ENCODE measurements around the gene WDR75.

WDR75 gene

GRCh38 chr2:189467593-189467992 is 26.3 kb downstream of the WDR75 start:
- no peak for TF ChIP-seq GATA3 (IDR thresholded peaks at IDR 0.05; ENCODE audit: low read depth, low read length)
- no peak for TF ChIP-seq GATA2 (IDR thresholded peaks at IDR 0.05; ENCODE audit: low read depth, low read length)

- TF ChIP-seq GATA3 (IDR thresholded peaks at IDR 0.05; ENCODE audit: low read depth, low read length) (no peak), GATA2 (IDR thresholded peaks at IDR 0.05; ENCODE audit: low read depth, low read length) (no peak)
These were observed 33.3 kb downstream of the WDR75 start for GRCh38 chr2:189474526-189474925.

- TF ChIP-seq GATA3 (IDR thresholded peaks at IDR 0.05; ENCODE audit: low read depth, low read length) (no peak), GATA2 (IDR thresholded peaks at IDR 0.05; ENCODE audit: low read depth, low read length) (no peak)
These were observed 36.5 kb downstream of the WDR75 start for GRCh38 chr2:189477756-189478155.

- TF ChIP-seq GATA2 (IDR thresholded peaks at IDR 0.05; ENCODE audit: low read depth, low read length) (no peak), GATA3 (IDR thresholded peaks at IDR 0.05; ENCODE audit: low read depth, low read length) (no peak)
These were observed 39.8 kb downstream of the WDR75 start for GRCh38 chr2:189481071-189481470.

- TF ChIP-seq GATA2 (IDR thresholded peaks at IDR 0.05; ENCODE audit: low read depth, low read length) (no peak), GATA3 (IDR thresholded peaks at IDR 0.05; ENCODE audit: low read depth, low read length) (no peak)
These were observed 42.3 kb downstream of the WDR75 start for GRCh38 chr2:189483571-189483970.

- no peak for TF ChIP-seq GATA3 (IDR thresholded peaks at IDR 0.05; ENCODE audit: low read depth, low read length)
- TF ChIP-seq GATA2 (IDR thresholded peaks at IDR 0.05; ENCODE audit: low read depth, low read length), result no peak
These were observed 42.9 kb downstream of the WDR75 start for GRCh38 chr2:189483980-189484740.

GRCh38 chr2:189485146-189485545 is 43.9 kb downstream of the WDR75 start:
- TF ChIP-seq GATA2 (IDR thresholded peaks at IDR 0.05; ENCODE audit: low read depth, low read length) (no peak), GATA3 (IDR thresholded peaks at IDR 0.05; ENCODE audit: low read depth, low read length) (no peak)

- TF ChIP-seq GATA2 (IDR thresholded peaks at IDR 0.05; ENCODE audit: low read depth, low read length), result no peak
- TF ChIP-seq GATA3 (IDR thresholded peaks at IDR 0.05; ENCODE audit: low read depth, low read length), result no peak
These were observed 45.0 kb downstream of the WDR75 start for GRCh38 chr2:189486237-189486770.

- TF ChIP-seq GATA3 (IDR thresholded peaks at IDR 0.05; ENCODE audit: low read depth, low read length) (no peak), GATA2 (IDR thresholded peaks at IDR 0.05; ENCODE audit: low read depth, low read length) (no peak)
These were observed 46.2 kb downstream of the WDR75 start for GRCh38 chr2:189487283-189488007.

- no peak for TF ChIP-seq GATA2 (IDR thresholded peaks at IDR 0.05; ENCODE audit: low read depth, low read length)
- TF ChIP-seq GATA3 (IDR thresholded peaks at IDR 0.05; ENCODE audit: low read depth, low read length), result no peak
These were observed 46.7 kb downstream of the WDR75 start for GRCh38 chr2:189488008-189488310.

- no peak for TF ChIP-seq GATA3 (IDR thresholded peaks at IDR 0.05; ENCODE audit: low read depth, low read length)
- no peak for TF ChIP-seq GATA2 (IDR thresholded peaks at IDR 0.05; ENCODE audit: low read depth, low read length)
These were observed 51.2 kb downstream of the WDR75 start for GRCh38 chr2:189492451-189492850.

- no peak for TF ChIP-seq GATA2 (IDR thresholded peaks at IDR 0.05; ENCODE audit: low read depth, low read length)
- TF ChIP-seq GATA3 (IDR thresholded peaks at IDR 0.05; ENCODE audit: low read depth, low read length), result no peak
These were observed 56.9 kb downstream of the WDR75 start for GRCh38 chr2:189498205-189498604.

GRCh38 chr2:189499137-189499536 is 57.9 kb downstream of the WDR75 start:
- TF ChIP-seq GATA2 (IDR thresholded peaks at IDR 0.05; ENCODE audit: low read depth, low read length), result no peak
- TF ChIP-seq GATA3 (IDR thresholded peaks at IDR 0.05; ENCODE audit: low read depth, low read length), result no peak

- TF ChIP-seq GATA3 (IDR thresholded peaks at IDR 0.05; ENCODE audit: low read depth, low read length), result no peak
- TF ChIP-seq GATA2 (IDR thresholded peaks at IDR 0.05; ENCODE audit: low read depth, low read length), result no peak
These were observed 59.3 kb downstream of the WDR75 start for GRCh38 chr2:189500456-189501160.
